Activated CD8-positive, alpha-beta memory T cell treated with anti-CD3 and anti-CD28 coated beads for 48 hours (primary cell): ENCODE measurements around the gene ANKFY1.
"Not testable (repeated sequence)": the region's sequence is repeated elsewhere in the genome, so short reads cannot be mapped to it uniquely, and the experiment has no call there.

Source experiments
- DNase-seq, 3 experiments: peaks; one replicate each; pipeline ENCODE4 v3.0.0-alpha.2; 2020; ENCODE audit warnings: low read depth in 2 of 3, low spot score in 2 of 3

Gene ANKFY1

DNA sequence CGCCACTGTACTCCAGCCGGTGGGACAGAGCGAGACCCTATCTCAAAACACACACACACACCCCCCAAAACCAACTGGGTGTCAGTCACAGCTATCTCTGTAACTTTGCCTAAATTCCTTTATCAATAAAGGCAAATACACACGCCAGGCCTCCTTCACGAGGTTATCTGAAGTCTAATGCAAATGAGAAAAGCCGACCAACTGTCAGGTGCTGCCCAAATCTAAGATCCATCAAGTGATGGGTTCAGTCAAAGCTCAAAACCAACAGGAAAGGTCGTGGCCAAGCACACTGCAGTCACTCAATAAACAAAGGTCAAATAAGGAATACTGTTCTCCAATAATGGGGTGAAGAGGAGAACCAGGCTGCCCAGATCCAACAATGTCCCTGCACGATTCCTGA lies 1.1 kb downstream of the ANKFY1 start:
- DNase-seq = no peak

DNA sequence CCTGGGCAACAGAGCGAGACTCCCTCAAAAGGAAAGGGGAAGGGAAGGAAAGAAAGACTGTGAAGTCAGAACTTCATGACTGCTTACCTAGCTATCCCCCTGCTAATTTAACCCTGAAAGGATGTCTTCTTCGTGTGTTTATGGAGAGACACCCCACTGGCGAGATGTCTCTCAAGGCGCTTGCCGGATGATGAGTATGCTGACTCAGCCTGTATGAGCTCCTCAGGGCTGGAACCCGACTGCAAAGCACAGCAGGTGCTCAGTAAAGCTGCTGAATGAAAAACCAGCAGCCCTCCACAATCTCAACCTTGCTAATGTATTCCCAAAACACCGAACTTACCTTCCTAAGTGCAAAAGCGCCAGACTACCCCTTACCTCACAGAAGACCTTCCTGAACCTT lies 2.3 kb downstream of the ANKFY1 start:
- no peak for DNase-seq

DNA sequence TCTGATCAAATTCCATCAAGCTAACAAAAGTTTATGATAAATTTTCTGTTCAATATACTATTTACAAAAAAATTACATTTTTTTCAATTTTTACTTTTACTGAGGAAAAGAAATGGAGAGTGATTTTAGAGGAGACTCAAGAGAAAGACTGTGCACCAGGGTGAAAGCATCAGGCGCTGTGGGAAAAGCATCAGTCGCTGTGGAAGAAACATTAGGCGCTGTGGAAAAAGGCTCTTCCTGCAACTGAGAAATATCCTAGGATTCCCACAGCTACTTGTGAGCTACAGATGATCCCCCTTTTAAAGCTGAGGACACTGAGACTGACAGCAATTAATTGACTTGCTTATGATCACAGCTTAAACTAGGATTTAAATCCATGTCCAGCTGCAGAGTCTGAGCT lies 4.9 kb downstream of the ANKFY1 start:
- no peak for DNase-seq

DNA sequence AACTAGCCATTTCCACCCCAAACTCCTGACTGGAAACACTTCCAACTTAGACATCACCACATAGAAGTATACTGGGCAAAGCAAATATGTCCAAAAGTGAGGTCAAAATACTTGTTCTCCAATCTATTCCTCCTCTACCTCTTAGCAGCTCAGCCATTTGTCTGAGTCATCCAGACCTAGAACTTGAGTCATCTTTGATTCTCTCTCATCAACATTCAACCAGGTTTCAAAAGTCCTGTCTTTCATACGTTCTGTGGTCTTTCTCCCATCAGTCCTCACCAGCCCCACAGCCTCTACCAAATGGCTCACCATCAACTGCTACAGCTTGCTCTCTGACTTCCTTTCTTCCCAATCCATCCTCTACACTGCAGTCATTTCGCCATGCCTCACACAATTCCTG lies 6.8 kb downstream of the ANKFY1 start:
- DNase-seq = no peak

DNA sequence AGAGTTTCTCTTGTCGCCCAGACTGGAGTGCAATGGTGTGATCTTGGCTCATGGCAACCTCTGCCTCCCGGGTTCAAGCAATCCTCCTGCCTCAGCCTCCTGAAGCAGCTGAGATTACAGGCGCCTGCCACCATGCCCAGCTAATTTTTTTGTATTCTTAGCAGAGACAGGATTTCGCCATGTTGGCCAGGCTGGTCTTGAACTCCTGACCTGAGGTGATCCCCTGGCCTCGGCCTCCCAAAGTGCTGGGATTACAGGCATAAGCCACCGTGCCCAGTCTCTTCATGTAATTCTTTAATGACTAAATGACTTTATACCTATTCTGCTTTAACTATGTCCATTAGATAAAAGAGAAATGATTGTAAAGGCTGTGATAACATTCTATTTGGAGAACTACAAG lies 8.5 kb downstream of the ANKFY1 start:
- DNase-seq = not testable (repeated sequence)

DNA sequence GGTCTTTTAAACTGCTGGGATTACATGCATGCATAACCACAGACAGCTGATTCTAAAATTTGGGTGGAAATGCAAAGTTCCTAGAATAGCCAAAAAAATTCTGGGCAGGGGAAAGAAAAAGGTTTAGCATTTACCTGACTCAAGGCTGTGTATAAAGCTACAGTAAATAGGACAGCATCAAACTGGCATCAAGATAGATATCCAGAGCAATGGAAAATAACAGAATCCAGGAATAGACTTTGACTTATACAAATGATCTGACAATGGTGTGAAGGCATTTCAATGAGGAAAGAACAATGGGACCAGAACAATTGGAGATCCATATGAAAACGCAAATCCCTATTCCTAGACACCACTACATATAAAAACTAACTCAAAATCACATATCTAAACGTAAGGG lies 12.9 kb downstream of the ANKFY1 start:
- no peak for DNase-seq

DNA sequence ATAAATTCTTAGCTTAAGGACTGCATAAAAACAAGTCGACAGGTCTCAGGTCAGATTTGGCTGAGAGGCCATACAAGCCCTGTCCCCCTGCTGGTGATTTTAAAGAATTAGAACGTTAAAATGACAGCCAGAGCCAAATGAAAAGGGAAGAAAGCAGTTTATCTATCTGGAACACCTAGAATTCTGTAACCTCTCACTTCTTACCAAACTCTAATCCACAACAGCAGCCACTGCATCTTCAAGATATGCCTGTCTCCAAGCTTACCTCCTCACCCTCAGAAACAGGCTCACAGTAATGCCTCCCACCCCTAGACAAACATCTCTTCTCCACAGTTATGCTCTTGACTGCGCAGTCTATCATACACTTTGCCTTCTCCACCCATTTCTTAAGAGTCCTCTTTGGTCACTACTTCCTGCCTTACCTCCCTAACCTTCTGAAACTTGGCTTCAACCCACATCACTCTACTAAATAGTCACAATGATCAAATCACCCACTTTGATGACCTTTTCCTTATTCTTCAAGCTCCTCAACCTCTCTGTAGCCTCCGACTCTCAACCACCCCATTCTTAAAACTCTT lies 14.2 kb downstream of the ANKFY1 start:
- DNase-seq = no peak

DNA sequence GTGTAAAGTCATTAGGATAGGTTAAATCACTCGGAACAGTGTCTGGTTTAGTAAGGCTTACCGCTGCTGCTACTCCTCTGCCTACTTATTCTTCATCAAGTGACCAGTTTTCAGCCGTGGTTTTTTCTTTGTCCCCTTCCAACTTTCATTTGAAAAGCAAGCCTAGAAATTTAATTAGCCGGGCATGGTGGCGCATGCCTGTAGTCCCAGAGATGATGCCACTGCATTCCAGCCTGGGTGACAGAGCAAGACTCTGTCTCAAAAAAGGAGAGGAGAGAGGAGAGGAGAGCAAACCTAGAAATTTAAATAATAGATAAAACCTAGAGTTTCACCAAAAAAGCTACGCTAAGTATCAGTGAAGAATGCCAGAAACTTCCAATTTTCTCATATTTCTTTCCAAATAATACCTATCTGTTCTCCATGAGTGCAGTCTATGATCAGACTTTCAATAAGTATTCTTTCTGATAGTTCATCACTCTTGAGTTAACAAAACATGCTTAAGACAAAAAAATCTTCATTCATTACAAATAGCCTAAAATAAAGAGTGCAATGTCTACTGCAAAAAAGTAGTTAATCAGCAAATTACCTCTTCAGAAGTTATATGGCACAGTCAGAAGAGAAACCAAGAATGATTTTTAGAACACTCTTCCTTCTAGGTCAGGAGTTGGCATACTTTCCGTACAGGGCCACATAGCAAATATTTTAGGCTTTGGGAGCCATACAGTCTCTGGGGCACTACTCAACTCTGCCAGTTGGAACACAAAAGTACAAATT lies 15.1 kb downstream of the ANKFY1 start:
- no peak for DNase-seq

DNA sequence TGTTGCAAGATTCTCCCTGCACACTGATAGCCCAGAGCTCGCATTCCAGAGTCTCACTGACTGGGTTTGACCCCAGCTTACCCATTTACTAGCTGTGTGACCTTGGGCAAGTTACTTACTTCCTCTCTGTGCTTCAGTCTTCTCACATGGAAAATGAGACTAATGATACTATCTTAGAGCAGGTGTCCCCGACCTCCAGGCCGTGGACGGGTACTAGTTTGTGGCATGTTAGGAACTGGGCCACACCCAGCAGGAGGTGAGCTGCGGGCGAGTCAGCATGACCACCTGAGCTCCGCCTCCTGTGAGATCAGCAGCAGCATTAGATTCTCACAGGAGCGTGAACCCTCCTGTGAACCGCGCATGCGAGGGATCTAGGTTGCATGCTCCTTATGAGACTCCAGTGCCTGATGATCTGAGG lies 15.8 kb downstream of the ANKFY1 start:
- no peak for DNase-seq

DNA sequence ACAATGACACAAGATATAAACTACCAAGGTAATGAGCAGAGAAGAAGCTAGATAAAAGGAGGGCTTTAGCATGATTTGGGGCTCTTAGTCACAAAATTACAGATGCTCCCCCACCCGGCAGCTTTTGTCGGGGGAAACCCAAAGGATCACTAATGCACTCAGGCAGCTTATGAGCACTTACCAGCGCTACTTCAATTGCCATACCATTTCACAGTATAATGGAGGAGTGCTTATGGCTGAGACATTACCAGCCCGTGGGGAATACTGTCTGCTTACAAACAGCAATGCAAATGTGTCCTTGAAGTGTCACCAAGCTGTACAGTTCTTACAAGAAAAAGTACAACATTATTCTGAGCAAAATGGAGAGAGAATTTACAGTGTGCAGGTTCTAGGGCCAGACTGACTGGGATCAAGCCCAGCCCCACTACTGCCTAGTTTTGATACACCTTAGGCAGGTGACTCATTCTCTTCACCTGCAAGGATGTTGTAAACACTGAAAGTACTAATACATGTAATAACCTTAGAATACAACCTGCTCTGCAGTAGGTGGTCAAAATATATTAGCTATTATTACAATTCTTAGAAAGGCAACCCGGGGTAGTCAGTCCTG lies 16.3 kb downstream of the ANKFY1 start:
- no peak for DNase-seq

DNA sequence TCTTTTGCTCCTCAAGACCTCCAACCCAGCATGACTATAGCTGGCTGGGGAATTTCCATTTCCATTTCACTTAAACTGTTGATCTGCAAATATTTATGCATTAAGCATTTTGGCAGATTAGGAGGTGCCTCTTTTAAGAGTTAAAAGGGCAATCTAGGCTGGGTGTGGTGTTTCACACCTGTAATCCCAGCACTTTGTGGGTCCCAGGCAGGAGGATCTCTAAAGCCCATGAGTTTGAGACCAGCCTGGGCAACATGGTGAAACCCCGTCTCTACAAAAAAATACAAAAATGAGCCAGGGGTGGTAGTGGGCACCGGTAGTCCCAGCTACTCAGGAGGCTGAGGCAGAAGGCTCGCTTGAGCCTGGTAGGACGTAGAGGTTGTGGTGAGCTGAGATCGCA lies 17.1 kb downstream of the ANKFY1 start:
- no peak for DNase-seq

DNA sequence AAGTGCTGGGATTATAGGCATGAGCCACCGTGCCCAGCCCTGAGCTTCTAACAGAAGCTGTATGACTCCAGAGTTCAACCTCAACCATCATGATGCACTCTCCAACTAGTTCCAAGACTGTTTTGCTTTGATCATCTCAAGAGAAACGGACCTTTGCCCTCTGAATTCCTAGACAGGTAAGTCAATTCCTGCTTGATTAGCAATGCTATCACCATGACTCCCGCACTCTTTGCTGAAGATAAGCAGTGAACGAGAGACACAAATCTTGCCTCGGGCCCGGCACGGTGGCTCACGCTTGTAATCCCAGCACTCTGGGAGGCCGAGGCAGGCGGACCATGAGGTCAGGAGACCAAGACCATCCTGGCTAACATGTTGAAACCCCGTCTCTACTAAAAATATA lies 22.2 kb downstream of the ANKFY1 start:
- DNase-seq = no peak

DNA sequence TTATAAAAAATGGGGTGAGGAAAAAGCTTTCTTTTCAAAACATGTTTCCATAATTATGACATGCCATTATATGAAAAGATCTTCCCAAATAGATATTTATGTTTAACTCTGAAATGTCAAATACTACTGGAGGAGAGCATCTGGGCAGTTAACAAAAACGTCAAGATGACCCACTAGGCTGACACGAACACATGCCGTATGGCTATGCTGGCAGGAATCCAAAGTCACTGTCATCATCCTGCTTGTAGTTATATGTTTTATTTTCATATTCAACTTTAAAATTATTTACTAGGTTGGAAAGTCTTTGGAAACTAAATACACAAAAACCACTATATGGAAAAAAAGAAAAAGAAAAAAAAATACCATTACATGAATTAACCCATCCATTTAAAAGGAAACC lies 27.3 kb downstream of the ANKFY1 start:
- DNase-seq = no peak

DNA sequence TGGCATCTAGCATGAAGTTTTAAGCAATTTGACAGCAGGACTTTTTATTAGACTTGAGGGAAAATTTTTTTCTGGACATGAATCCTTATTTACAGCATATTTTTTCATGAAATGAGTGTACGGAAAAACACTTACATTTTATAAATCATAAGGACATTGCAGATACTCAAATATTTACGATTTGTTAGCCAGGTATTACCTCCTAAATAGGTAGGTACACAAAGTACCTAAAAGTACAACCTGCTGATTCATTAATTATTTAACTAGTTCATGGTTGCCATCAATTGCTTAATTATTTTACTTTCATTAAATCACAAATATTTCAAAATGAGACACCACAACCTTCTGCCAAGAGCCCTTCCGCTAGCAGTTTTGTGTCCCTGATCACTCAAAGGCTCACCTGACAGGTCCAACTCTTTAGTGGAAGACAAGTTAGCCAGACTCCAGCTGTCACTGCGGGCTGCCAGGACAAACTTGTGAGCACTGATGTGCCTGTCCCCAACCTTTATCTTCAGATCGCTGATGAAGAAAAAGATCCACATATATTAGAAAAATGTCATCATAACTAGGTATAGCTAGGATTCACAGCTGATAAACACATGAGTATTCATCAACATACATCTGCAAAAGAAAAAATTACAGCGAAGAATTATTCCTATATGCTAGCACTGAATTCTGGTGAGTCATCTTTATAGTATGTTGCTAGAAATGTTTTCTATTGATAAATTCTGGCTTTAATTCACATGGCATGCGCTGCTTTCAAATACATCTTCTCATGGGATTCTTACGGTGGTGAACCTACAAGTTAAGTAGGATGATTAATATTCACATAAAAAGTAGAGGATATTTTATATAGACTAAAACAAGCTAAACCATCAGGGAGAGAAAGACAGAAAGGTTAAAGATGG lies 28.2 kb downstream of the ANKFY1 start:
- no peak for DNase-seq

DNA sequence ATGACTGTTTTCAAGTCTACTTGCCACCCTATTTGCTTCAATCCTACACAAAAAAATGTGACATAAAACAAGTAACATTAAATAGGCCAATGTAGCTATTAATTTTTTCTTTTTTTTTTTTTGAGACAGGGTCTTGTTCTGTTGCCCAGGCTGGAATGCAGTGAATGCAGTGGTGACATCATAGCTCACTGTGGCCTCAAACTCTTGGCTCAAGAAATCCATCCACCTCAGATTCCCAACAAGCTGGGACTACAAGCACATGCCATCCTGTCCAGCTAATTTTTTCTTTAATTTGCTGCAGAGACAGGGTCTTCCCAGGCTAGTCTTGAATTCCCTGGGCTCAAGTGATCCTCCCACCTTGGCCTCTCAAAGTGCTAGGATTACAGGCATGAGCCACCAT lies 29.4 kb downstream of the ANKFY1 start:
- DNase-seq = no peak

DNA sequence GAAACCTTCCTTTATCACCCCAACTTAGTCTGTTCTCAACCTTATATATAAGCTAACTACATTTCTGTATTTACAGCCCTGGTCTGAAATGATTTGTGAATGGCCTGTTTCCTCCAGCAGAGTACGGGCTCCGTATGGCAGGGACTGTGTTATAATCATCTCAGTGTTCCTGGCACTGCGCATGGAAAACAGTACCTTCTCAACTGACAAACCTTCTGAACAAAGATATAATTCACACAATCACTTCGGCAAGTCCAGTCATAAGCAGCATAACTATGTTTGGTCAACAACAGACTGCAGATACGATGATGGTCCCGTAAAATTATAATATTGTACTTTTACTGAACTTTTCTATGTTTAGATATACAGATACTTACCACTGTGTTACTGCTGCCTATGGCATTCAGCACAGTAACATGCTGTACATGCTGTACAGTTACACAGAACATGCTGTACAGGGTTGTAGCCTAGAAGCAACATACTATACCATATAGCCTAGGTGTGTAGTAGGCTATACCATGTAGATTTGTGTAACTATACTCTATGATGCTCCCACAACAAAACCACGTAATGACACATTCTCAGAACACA lies 30.0 kb downstream of the ANKFY1 start:
- DNase-seq = no peak

DNA sequence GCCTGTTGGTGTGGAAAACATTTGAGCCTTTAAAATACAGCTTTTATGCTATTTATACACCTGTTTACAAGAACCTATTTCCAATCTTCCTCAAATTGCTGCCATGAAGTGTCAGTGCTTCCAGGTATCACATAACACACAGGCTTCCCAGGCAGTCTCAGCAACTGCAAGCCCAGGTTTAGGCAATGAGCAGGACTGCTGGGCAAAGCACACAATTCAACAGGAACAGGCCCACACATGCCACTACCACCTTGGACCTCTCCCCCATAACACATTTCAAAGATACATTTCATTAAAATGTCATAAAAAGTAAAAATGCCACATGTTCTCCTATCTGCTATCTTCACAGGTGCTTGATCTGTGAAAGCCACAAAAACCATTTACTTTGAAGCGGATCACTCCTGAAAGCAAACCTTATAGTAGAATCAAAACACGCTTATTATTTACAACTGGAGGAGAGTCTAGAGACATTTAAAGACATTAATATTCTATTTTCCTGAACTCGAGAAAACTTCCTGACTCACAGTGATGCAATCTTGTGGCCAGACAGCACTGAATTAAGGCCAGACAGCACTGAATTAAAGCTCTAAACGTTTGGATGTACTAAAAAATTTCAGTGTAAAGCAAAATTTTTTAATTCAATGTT lies 31.5 kb downstream of the ANKFY1 start:
- no peak for DNase-seq

DNA sequence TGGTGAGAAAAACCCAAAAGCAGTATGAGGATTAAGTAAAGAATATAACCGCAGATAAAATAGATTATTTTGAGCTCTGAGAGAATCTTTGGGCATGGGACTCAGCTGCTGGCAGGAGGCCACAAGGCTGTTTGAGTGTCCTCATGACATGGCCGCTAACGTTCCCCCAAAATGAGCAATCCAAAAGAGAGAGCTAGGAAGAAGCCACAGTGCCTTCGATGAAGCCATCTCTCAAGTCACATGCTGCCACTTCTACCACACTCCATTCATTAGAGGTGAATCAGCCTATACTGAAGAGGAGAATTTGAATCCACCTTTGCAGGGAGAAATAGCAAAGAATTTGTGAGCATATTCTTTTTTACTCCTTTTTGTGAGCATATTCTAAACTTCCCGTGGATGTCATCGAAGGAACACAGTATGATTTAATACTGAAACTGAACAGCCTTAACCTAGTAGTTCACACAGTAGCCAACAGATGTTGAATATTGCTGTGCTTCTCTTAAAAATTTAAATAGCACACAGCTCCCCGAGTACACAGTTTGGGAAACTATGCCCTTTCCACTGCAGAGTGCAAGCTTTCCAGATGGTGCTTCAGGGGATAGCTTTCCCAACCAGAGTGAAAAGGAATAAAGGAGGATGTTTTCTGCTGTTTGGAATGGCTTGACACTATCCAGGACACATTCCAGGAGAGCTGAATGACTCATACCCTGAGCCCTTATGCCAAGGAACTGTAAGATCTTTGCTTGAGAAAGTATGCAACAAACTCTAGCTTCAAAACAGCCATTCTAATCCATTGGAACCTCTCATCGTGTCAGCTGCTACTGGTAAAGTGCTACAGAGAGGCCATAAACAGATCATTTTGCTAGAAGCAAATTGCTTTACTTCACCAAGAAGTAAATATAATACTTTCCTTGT lies 33.9 kb downstream of the ANKFY1 start:
- no peak for DNase-seq

DNA sequence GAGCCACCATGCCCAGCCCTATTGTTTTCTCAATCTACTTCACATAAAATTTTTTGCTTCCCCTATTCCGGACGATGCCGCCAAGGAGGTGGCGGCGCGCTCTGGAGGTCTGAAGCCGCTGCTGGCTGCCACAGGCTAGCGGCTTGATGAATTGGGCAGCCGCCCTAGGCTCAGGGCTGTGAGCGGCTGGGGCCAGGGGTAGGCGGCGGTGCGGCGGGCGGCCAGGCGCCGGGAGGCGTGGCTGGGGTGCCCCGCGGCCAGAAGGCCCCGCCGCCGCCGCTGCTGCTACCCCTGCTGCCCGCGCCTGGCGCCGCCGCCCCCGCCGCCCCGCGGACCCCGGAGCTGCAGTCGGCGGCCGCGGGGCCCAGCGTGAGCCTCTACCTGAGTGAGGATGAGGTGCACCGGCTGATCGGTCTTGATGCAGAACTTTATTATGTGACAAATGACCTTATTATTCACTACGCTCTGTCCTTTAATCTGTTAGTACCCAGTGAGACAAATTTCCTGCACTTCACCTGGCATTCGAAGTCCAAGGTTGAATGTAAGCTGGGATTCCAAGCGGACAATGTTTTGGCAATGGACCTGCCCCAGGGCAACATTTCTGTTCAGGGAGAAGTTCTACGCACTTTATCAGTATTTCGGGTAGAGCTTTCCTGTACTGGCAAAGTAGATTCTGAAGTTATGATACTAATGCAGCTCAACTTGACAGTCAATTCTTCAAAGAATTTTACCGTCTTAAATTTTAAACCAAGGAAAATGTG lies 41.7 kb downstream of the ANKFY1 start:
- no peak for DNase-seq
